Ammon's horn (tissue), 1 donor: ENCODE results near the gene CD207.
"Not testable (repeated sequence)": the region's sequence is repeated elsewhere in the genome, so short reads cannot be mapped to it uniquely, and the experiment has no call there.

Experiments
- DNase-seq: peaks from one replicate; pipeline ENCODE4 v3.0.0-alpha.2; 2016; ENCODE audit warnings: low spot score

The CD207 gene

GRCh38 chr2:70835643-70836042 is at the start of gene CD207:
Gene CD207, minus strand, starts transcription at chr2:70835816. Its CDS starts 40 bp downstream, at chr2:70835776.
- DNase-seq: no peak

- not testable (repeated sequence) for DNase-seq
Measured at GRCh38 chr2:70878543-70878942, 42.9 kb upstream of the CD207 start.

- DNase-seq: not testable (repeated sequence)
Measured at GRCh38 chr2:70876138-70876537, 40.5 kb upstream of the CD207 start.

GRCh38 chr2:70873541-70873940 is 37.9 kb upstream of the CD207 start:
- DNase-seq: no peak

GRCh38 chr2:70871398-70872211 is 36.0 kb upstream of the CD207 start:
- DNase-seq: peak; percentile 84

GRCh38 chr2:70870790-70871189 is 35.2 kb upstream of the CD207 start:
- no peak for DNase-seq

GRCh38 chr2:70868970-70869369 is 33.4 kb upstream of the CD207 start:
- DNase-seq: no peak

- DNase-seq: peak; percentile 86
Measured at GRCh38 chr2:70861777-70862625, 26.4 kb upstream of the CD207 start.

- no peak for DNase-seq
Measured at GRCh38 chr2:70855667-70856066, 20.1 kb upstream of the CD207 start.

- peak; percentile 73 for DNase-seq
Measured at GRCh38 chr2:70854411-70854810, 18.8 kb upstream of the CD207 start.

- DNase-seq: no peak
Measured at GRCh38 chr2:70852824-70853223, 17.2 kb upstream of the CD207 start.

- peak; percentile 54 for DNase-seq
Measured at GRCh38 chr2:70851704-70852103, 16.1 kb upstream of the CD207 start.

GRCh38 chr2:70850925-70851324 is 15.3 kb upstream of the CD207 start:
- DNase-seq: peak; percentile 78

- DNase-seq: no peak
Measured at GRCh38 chr2:70842401-70842800, 6.8 kb upstream of the CD207 start.

- DNase-seq: no peak
Measured at GRCh38 chr2:70837980-70838925, 2.6 kb upstream of the CD207 start.

GRCh38 chr2:70834881-70835280 is 735 bp downstream of the CD207 start:
- DNase-seq: no peak

- no peak for DNase-seq
Measured at GRCh38 chr2:70834106-70834505, 1.5 kb downstream of the CD207 start.

GRCh38 chr2:70833246-70833645 is 2.4 kb downstream of the CD207 start:
- DNase-seq: no peak

GRCh38 chr2:70832386-70832785 is 3.2 kb downstream of the CD207 start:
- DNase-seq: no peak

- no peak for DNase-seq
Measured at GRCh38 chr2:70831861-70832260, 3.8 kb downstream of the CD207 start.

GRCh38 chr2:70830366-70830765 is 5.2 kb downstream of the CD207 start:
- no peak for DNase-seq

GRCh38 chr2:70829916-70830315 is 5.7 kb downstream of the CD207 start:
- DNase-seq: no peak
